Esophagus squamous epithelium (tissue), 5 donors: Measurements from ENCODE around the gene ASMT. TPM values are rescaled to one million over a fixed set of nuclear protein-coding genes. Genes with fewer than 3 reads are reported as not detected.
A peak's percentile ranks its signal among the peaks of the same experiment; 100 is the strongest.

Experiments used
- DNase-seq: peaks from one replicate; lab custom pipeline; 2025; lab: John Stamatoyannopoulos, UW
- H3K27ac ChIP-seq, 4 donors: fragments of 200-600 bp; sonication (generic); one replicate each; pipeline ENCODE4 v1.5.1; 2016 to 2019; ENCODE audit warnings: mild to moderate bottlenecking in 1 of 4
- H3K27me3 ChIP-seq, 4 donors: fragments of 200-600 bp; sonication (generic); 1 replicate in 3 of 4; 2 replicates in 1 of 4; pipeline versions ENCODE4 v1.5.1 to v1.6.0; 2017 to 2021; ENCODE audit warnings: antibody characterized with exemption in 1 of 4
- H3K36me3 ChIP-seq, 3 donors: fragments of 200-600 bp; sonication (generic); one replicate each; pipeline ENCODE4 v1.5.1; 2016 to 2019
- H3K4me1 ChIP-seq, 3 donors: fragments of 200-600 bp; sonication (generic); one replicate each; pipeline ENCODE4 v1.5.1; 2017 to 2019
- H3K4me3 ChIP-seq, 4 donors: fragments of 200-600 bp; sonication (generic); 1 replicate in 3 of 4; 2 replicates in 1 of 4; pipeline ENCODE4 v1.5.1; 2016 to 2019; ENCODE audit warnings: mild to moderate bottlenecking in 2 of 4, moderate library complexity in 1 of 4
- H3K9me3 ChIP-seq, 3 donors: fragments of 200-600 bp; sonication (generic); one replicate each; pipeline ENCODE4 v1.5.1; 2016 to 2019
- CTCF ChIP-seq, 6 experiments: fragments of 450-650 bp in 4 of 6; fragments of 200-600 bp in 2 of 6; sonication (generic) in 2 of 6; IDR thresholded peaks; one replicate each; pipeline ENCODE4 v1.5.1; 2016 to 2019; ENCODE audit warnings: antibody characterized with exemption in 6 of 6, mild to moderate bottlenecking in 4 of 6, moderate library complexity in 4 of 6
- POLR2A ChIP-seq, 4 donors: fragments of 450-650 bp; IDR thresholded peaks; one replicate each; pipeline ENCODE4 v1.6.1; 2017; ENCODE audit warnings: antibody characterized with exemption in 4 of 4, mild to moderate bottlenecking in 4 of 4, moderate library complexity in 3 of 4
- WGBS, 2 donors: methylation state at CpG; one replicate each; pipeline ENCODE4 v1.1.5; 2018; 5-methylcytosine and 5-hydroxymethylcytosine counted together
- intact Hi-C: fragments of 100-400 bp; cut with DNase I; formaldehyde crosslinking; loops from one replicate; pipeline ENCODE4 v1.15.0; 2022
- total RNA-seq, 4 donors: library from RNA; depleted of rRNA; stranded (reverse); fragments of >200 nt; gene quantifications; one replicate each; pipeline ENCODE4 v1.1.0, GENCODE V29; 2016
- donor health status: DM: yes; HTN: yes; CAD: no.

The ASMT gene
- total RNA-seq, 4 donors from 2014 or later: not detected

GRCh38 chrX:1659664-1660461, 45.0 kb downstream of the ASMT start:
- TF ChIP-seq POLR2A (IDR thresholded peaks at IDR 0.05) (no peak), CTCF (IDR thresholded peaks at IDR 0.05) (no peak)
- no peaks in the 10 kb centered on the region for H3K36me3 ChIP-seq
- no peaks in the 10 kb centered on the region for H3K27me3 ChIP-seq
- intact Hi-C loops: no loop called here
- H3K4me1 ChIP-seq: peaks cover 0 to 16% (median 0%) of the 10 kb centered on the region in 3 donors
- WGBS, 2 donors: 89 to 90% methylated on average over 10 to 12 of the region's 34 CpGs
- no peak overlapping the region for H3K4me3 ChIP-seq
- H3K27ac ChIP-seq: no peak overlapping the region
- DNase-seq: no peak
- H3K9me3 ChIP-seq: no peaks in the 10 kb centered on the region

DNA sequence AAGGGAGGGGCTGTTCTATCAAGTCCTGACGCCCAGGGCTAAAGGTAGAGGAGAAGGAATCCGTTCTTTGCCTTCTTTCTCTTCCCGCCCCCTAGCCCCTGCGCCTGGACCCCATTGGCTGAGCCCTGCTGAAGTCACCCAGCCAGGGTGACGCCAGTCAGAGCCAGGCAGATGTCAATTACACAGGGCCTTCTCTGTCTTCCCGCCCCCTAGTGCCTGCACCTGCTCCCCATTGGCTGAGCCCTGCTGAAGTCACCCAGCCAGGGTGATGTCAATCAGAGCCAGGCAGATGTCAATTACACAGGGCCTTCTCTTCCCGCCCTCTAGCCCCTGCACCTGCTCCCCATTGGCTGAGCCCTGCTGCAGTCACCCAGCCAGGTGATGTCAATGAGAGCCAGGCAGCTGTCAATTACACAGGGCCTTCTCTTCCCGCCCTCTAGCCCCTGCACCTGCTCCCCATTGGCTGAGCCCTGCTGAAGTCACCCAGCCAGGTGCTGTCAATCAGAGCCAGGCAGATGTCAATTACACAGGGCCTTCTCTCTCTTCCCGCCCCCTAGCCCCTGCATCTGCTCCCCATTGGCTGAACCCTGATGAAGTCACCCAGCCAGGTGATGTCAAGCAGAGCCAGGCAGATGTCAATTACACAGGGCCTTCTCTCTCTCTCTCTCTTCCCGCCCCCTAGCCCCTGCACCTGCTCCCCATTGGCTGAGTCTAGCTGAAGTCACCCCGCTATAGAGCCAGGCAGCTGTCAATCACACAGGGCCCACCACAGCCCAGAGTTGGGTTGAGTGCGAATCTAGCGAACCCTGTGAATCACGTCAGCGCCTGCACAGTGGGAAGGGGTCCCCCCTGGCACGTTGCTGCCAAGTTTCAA, 46.4 kb downstream of the ASMT start:
- WGBS, 2 donors: 64 to 85% methylated on average over 7 to 14 of the region's 16 CpGs
- peak overlapping the region in 1 of 4 donors; percentile 54 for H3K27ac ChIP-seq
- TF ChIP-seq CTCF (IDR thresholded peaks at IDR 0.05): no peak
- TF ChIP-seq POLR2A (IDR thresholded peaks at IDR 0.05): no peak

DNA sequence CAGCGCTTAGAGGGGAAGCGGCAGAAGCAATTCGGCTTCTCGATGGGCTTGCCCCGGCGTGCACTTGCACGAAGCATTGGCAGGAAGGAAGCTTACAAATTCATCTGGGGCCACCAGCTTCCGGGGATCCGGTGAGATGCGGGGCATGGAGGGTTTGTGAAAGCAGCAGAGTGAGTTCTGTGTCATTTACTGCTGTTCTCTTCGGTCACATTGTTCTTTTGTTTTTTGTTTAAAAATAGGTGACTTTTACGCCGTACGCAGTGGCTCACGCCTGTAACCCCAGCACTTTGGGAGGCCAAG, 47.0 kb downstream of the ASMT start:
- Histone ChIP-seq H3K4me1 (peaks cover 0 to 14% (median 0%) of the 10 kb centered on the region in 3 donors), H3K27me3 (no peaks in the 10 kb centered on the region), H3K27ac (peak overlapping the region in 1 of 4 donors; percentile 54), H3K4me3 (peak overlapping the region in 2 of 4 donors; percentile 18 to 43), H3K9me3 (no peaks in the 10 kb centered on the region), H3K36me3 (no peaks in the 10 kb centered on the region)
- WGBS, 2 donors: 88 to 89% methylated on average over 8 to 14 of the region's 15 CpGs
- intact Hi-C loops: no loop called here
- no peak for DNase-seq
- TF ChIP-seq POLR2A (IDR thresholded peaks at IDR 0.05): no peak
- no peak for TF ChIP-seq CTCF (IDR thresholded peaks at IDR 0.05)

More for the DNA sequence above, 46.4 kb downstream of the ASMT start:
- no peaks in the 10 kb centered on the region for H3K9me3 ChIP-seq
- intact Hi-C loops: no loop called here
- no peaks in the 10 kb centered on the region for H3K36me3 ChIP-seq
- peak; percentile 33 for DNase-seq
- peaks cover 0 to 16% (median 0%) of the 10 kb centered on the region in 3 donors for H3K4me1 ChIP-seq
- peak overlapping the region in 2 of 4 donors; percentile 18 to 43 for H3K4me3 ChIP-seq
- H3K27me3 ChIP-seq: no peaks in the 10 kb centered on the region

GRCh38 chrX:1667566-1667965, 52.7 kb downstream of the ASMT start:
- Histone ChIP-seq H3K27ac (no peak overlapping the region), H3K9me3 (no peaks in the 10 kb centered on the region), H3K4me3 (no peak overlapping the region), H3K4me1 (no peaks in the 10 kb centered on the region), H3K27me3 (no peaks in the 10 kb centered on the region), H3K36me3 (no peaks in the 10 kb centered on the region)
- TF ChIP-seq CTCF (IDR thresholded peaks at IDR 0.05) (no peak), POLR2A (IDR thresholded peaks at IDR 0.05) (no peak)
- DNase-seq: no peak
- WGBS, 2 donors: 67 to 79% methylated on average over 6 of the region's 6 CpGs
- intact Hi-C loops: no loop called here

DNA sequence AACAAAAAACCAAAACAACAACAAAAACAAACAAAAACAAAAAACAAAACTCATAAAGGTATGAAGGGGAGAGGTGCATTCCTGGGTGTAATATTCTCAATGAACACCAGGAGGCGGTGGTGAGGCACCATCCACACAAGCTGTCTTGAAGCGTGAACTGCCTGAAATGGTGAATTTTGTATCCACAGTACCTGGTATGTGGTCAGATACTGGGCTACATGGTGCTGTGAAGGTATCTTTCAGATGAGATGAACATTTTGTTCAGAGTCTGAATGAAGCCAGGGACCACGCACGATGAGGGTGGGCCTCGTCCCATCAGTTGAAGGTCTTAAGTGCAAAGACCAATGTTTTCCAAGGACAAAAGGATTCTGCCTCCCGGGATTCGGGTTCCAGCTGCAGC, 58.5 kb downstream of the ASMT start:
- intact Hi-C loops: no loop called here
- Histone ChIP-seq H3K27me3 (no peaks in the 10 kb centered on the region), H3K27ac (no peak overlapping the region), H3K4me3 (no peak overlapping the region), H3K9me3 (no peaks in the 10 kb centered on the region), H3K36me3 (no peaks in the 10 kb centered on the region), H3K4me1 (no peaks in the 10 kb centered on the region)
- DNase-seq: no peak
- WGBS, 2 donors: 70 to 78% methylated on average over 7 of the region's 7 CpGs
- TF ChIP-seq POLR2A (IDR thresholded peaks at IDR 0.05): no peak
- TF ChIP-seq CTCF (IDR thresholded peaks at IDR 0.05): peak; percentile 18 to 78 (median 47)
